GM21515 (cell line): ENCODE results near the gene TMEM179.
"Not testable (repeated sequence)": the region's sequence is repeated elsewhere in the genome, so short reads cannot be mapped to it uniquely, and the experiment has no call there.

Source experiments
- ATAC-seq: cut with Tn5 transposase; IDR thresholded peaks from one replicate; pipeline ENCODE4 v1.9.1; 2021; ENCODE audit not compliant: unreplicated experiment

The TMEM179 gene

GRCh38 chr14:104604458-104605449 is at the start of gene TMEM179:
Gene TMEM179 (minus strand): TSS chr14:104604772. CDS start chr14:104604741, 31 bp downstream.
- no peak for ATAC-seq

- no peak for ATAC-seq
Observed at GRCh38 chr14:104654119-104654518, 49.5 kb upstream of the TMEM179 start.

GRCh38 chr14:104653130-104653920 is 48.8 kb upstream of the TMEM179 start:
- not testable (repeated sequence) for ATAC-seq

GRCh38 chr14:104652386-104652785 is 47.8 kb upstream of the TMEM179 start:
- ATAC-seq = no peak

GRCh38 chr14:104651876-104652260 is 47.3 kb upstream of the TMEM179 start:
- ATAC-seq = no peak

GRCh38 chr14:104650981-104651875 is 46.7 kb upstream of the TMEM179 start:
- no peak for ATAC-seq

- no peak for ATAC-seq
Observed at GRCh38 chr14:104650057-104650980, 45.7 kb upstream of the TMEM179 start.

- ATAC-seq = no peak
Observed at GRCh38 chr14:104647467-104648043, 43.0 kb upstream of the TMEM179 start.

- no peak for ATAC-seq
Observed at GRCh38 chr14:104644656-104645378, 40.2 kb upstream of the TMEM179 start.

- ATAC-seq = no peak
Observed at GRCh38 chr14:104644091-104644635, 39.6 kb upstream of the TMEM179 start.

- no peak for ATAC-seq
Observed at GRCh38 chr14:104643306-104643705, 38.7 kb upstream of the TMEM179 start.

- ATAC-seq = no peak
Observed at GRCh38 chr14:104642540-104642868, 37.9 kb upstream of the TMEM179 start.

GRCh38 chr14:104641753-104642539 is 37.4 kb upstream of the TMEM179 start:
- ATAC-seq = no peak

GRCh38 chr14:104640681-104641080 is 36.1 kb upstream of the TMEM179 start:
- no peak for ATAC-seq

GRCh38 chr14:104639885-104640548 is 35.4 kb upstream of the TMEM179 start:
- no peak for ATAC-seq

- no peak for ATAC-seq
Observed at GRCh38 chr14:104639471-104639870, 34.9 kb upstream of the TMEM179 start.

- no peak for ATAC-seq
Observed at GRCh38 chr14:104638927-104639450, 34.4 kb upstream of the TMEM179 start.
